HEK293 (cell line): ENCODE data around the gene SELENOO.

Experiments
- BCL11B ChIP-seq: fragments of 450-650 bp; formaldehyde crosslinking; IDR thresholded peaks from 2 replicates; pipeline ENCODE4 v1.5.1; 2016; ENCODE audit warnings: low read depth, missing biosample characterization, missing genetic modification characterization
- FEZF1 ChIP-seq: fragments of 450-650 bp; formaldehyde crosslinking; IDR thresholded peaks from 2 replicates; pipeline ENCODE4 v1.5.1; 2016; ENCODE audit warnings: missing biosample characterization, missing genetic modification characterization
- HIC1 ChIP-seq: fragments of 450-650 bp; formaldehyde crosslinking; IDR thresholded peaks from 2 replicates; pipeline ENCODE4 v1.5.1; 2016; ENCODE audit warnings: missing biosample characterization, missing genetic modification characterization
- HOXD13 ChIP-seq: sonication (generic); formaldehyde crosslinking; IDR thresholded peaks from 2 replicates; pipeline ENCODE4 v1.8.0; 2022; ENCODE audit warnings: missing genetic modification reagents, borderline replicate concordance
- OVOL3 ChIP-seq: fragments of 450-650 bp; formaldehyde crosslinking; IDR thresholded peaks from 2 replicates; pipeline ENCODE4 v1.5.1; 2016; ENCODE audit warnings: missing biosample characterization, missing genetic modification characterization
- PRDM6 ChIP-seq: fragments of 450-650 bp; formaldehyde crosslinking; IDR thresholded peaks from 2 replicates; pipeline ENCODE4 v1.5.1; 2017; ENCODE audit warnings: missing biosample characterization, missing genetic modification characterization
- ZBTB21 ChIP-seq: fragments of 450-650 bp; formaldehyde crosslinking; IDR thresholded peaks from 2 replicates; pipeline ENCODE4 v1.5.1; 2017; ENCODE audit warnings: missing biosample characterization, missing genetic modification characterization
- ZBTB44 ChIP-seq: fragments of 450-650 bp; IDR thresholded peaks from 2 replicates; pipeline ENCODE4 v1.5.1; 2018; ENCODE audit warnings: missing biosample characterization, mild to moderate bottlenecking, missing genetic modification characterization
- ZBTB49 ChIP-seq: fragments of 450-650 bp; formaldehyde crosslinking; IDR thresholded peaks from 2 replicates; pipeline ENCODE4 v1.5.1; 2016; ENCODE audit warnings: missing biosample characterization, missing genetic modification characterization, low read depth
- ZFHX2 ChIP-seq: fragments of 450-650 bp; formaldehyde crosslinking; conservative IDR thresholded peaks from 2 replicates; pipeline ENCODE4 v1.5.1; 2016; ENCODE audit warnings: missing biosample characterization, missing genetic modification characterization
- ZFP3 ChIP-seq: fragments of 450-650 bp; formaldehyde crosslinking; IDR thresholded peaks from 2 replicates; pipeline ENCODE4 v1.5.1; 2016; ENCODE audit warnings: low read depth, missing biosample characterization, missing genetic modification characterization
- ZFP37 ChIP-seq: fragments of 450-650 bp; formaldehyde crosslinking; IDR thresholded peaks from 2 replicates; pipeline ENCODE4 v1.5.1; 2016; ENCODE audit warnings: missing biosample characterization, missing genetic modification characterization
- ZNF10 ChIP-seq: fragments of 450-650 bp; formaldehyde crosslinking; IDR thresholded peaks from 2 replicates; pipeline ENCODE4 v1.5.1; 2017; ENCODE audit warnings: missing biosample characterization, missing genetic modification characterization
- ZNF362 ChIP-seq: fragments of 450-650 bp; formaldehyde crosslinking; IDR thresholded peaks from 2 replicates; pipeline ENCODE4 v1.5.1; 2016; ENCODE audit warnings: missing biosample characterization, missing genetic modification characterization
- ZNF394 ChIP-seq: fragments of 450-650 bp; formaldehyde crosslinking; IDR thresholded peaks from 2 replicates; pipeline ENCODE4 v1.5.1; 2016; ENCODE audit warnings: missing biosample characterization, missing genetic modification characterization, mild to moderate bottlenecking, moderate library complexity, borderline replicate concordance
- ZNF501 ChIP-seq: fragments of 450-650 bp; formaldehyde crosslinking; IDR thresholded peaks from 2 replicates; pipeline ENCODE4 v1.5.1; 2016; ENCODE audit warnings: missing biosample characterization, missing genetic modification characterization
- ZNF571 ChIP-seq: fragments of 450-650 bp; formaldehyde crosslinking; IDR thresholded peaks from 2 replicates; pipeline ENCODE4 v1.5.0; 2017; ENCODE audit warnings: missing biosample characterization, missing genetic modification characterization
- ZNF664 ChIP-seq: fragments of 450-650 bp; formaldehyde crosslinking; IDR thresholded peaks from 2 replicates; pipeline ENCODE4 v1.5.1; 2016; ENCODE audit warnings: missing biosample characterization, missing genetic modification characterization
- ZNF677 ChIP-seq: fragments of 450-650 bp; IDR thresholded peaks from 2 replicates; pipeline ENCODE4 v1.5.0; 2018; ENCODE audit warnings: missing biosample characterization, mild to moderate bottlenecking, missing genetic modification characterization, moderate library complexity
- ZNF837 ChIP-seq: fragments of 450-650 bp; formaldehyde crosslinking; IDR thresholded peaks from 2 replicates; pipeline ENCODE4 v1.5.1; 2016; ENCODE audit warnings: missing biosample characterization, missing genetic modification characterization
- ZSCAN5A ChIP-seq: fragments of 450-650 bp; formaldehyde crosslinking; IDR thresholded peaks from 2 replicates; pipeline ENCODE4 v1.5.1; 2016; ENCODE audit warnings: missing biosample characterization, missing genetic modification characterization
- TF ChIP-seq, protein P1 (sequence below): fragments of 450-650 bp; formaldehyde crosslinking; IDR thresholded peaks from 2 replicates; pipeline ENCODE4 v1.5.1; 2016; ENCODE audit warnings: missing biosample characterization, missing genetic modification characterization, borderline replicate concordance

SELENOO gene

GRCh38 chr22:50262973-50263617 is 62.3 kb downstream of the SELENOO start (continued):
- TF ChIP-seq ZFP37 (tag by site-specific recombination) (no peak), BCL11B (tag by site-specific recombination) (peak; percentile 66; the same call in 1 of the 2 replicates), ZNF501 (tag by site-specific recombination) (no peak), ZNF837 (tag by site-specific recombination) (no peak), FEZF1 (tag by site-specific recombination) (no peak), ZBTB44 (no peak), ZBTB49 (tag by site-specific recombination) (no peak), ZNF394 (tag by site-specific recombination) (no peak), ZFHX2 (tag by site-specific recombination) (0 out of 2 replicates have a peak, but pooled peaks have one; percentile 7), ZNF571 (tag by site-specific recombination) (no peak), ZNF664 (tag by site-specific recombination) (no peak), ZNF677 (tag by site-specific recombination) (no peak), HOXD13 (CRISPR knock-in tag) (no peak), HIC1 (tag by site-specific recombination) (peak; percentile 78; the same call in 1 of the 2 replicates), OVOL3 (tag by site-specific recombination) (no peak), ZBTB21 (no peak), ZNF362 (tag by site-specific recombination) (no peak), PRDM6 (tag by site-specific recombination) (no peak), ZSCAN5A (tag by site-specific recombination) (no peak), ZFP3 (tag by site-specific recombination) (no peak), ZNF10 (tag by site-specific recombination) (no peak)
- TF ChIP-seq, protein P1, sequence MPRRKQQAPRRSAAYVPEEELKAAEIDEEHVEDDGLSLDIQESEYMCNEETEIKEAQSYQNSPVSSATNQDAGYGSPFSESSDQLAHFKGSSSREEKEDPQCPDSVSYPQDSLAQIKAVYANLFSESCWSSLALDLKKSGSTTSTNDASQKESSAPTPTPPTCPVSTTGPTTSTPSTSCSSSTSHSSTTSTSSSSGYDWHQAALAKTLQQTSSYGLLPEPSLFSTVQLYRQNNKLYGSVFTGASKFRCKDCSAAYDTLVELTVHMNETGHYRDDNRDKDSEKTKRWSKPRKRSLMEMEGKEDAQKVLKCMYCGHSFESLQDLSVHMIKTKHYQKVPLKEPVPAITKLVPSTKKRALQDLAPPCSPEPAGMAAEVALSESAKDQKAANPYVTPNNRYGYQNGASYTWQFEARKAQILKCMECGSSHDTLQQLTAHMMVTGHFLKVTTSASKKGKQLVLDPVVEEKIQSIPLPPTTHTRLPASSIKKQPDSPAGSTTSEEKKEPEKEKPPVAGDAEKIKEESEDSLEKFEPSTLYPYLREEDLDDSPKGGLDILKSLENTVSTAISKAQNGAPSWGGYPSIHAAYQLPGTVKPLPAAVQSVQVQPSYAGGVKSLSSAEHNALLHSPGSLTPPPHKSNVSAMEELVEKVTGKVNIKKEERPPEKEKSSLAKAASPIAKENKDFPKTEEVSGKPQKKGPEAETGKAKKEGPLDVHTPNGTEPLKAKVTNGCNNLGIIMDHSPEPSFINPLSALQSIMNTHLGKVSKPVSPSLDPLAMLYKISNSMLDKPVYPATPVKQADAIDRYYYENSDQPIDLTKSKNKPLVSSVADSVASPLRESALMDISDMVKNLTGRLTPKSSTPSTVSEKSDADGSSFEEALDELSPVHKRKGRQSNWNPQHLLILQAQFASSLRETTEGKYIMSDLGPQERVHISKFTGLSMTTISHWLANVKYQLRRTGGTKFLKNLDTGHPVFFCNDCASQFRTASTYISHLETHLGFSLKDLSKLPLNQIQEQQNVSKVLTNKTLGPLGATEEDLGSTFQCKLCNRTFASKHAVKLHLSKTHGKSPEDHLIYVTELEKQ (tag by site-specific recombination): no peak
